Measurements from ENCODE around the gene ALDH8A1. TPM values are rescaled to one million over a fixed set of nuclear protein-coding genes. Genes with fewer than 3 reads are reported as not detected.

ALDH8A1 gene
- total RNA-seq, 1 donor from 2014 or later: 1.2 TPM

DNA sequence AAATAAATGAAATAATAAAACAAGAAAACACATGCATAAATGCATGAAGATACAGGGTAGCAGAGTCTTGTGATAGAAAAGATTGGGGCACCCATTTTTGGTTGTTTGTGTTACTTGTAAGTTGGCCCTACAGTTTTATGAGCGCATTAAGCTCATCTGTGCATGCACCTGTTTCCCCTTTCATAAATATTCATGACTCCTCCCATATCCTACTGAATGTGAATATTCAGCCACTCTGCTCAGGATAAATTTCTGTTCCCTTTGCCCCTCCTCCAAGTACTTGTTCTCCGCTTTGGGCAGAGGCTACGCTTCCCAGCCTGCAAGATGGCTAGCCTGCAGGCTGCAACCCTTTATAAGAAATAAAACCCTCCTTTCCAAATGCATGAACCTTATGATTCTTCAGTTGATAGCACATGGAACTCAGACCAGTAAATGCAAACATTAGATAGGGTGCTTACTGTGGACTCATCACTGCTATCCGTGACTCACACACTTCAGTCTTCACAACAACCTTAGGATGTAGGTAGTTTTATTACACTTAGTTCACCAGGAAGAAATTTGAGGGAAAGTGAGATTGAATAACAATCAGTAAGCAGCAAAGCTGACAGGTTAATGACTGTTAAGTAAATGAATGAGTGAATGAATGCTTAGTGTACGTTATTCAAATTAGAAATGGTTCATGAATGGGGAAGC is 15.0 kb downstream of the ALDH8A1 start:
- Histone ChIP-seq H3K27ac (no peak overlapping the region), H3K36me3 (no peaks in the 10 kb centered on the region), H3K4me1 (no peaks in the 10 kb centered on the region), H3K27me3 (no peaks in the 10 kb centered on the region), H3K4me3 (no peak overlapping the region), H3K9me3 (no peaks in the 10 kb centered on the region)
- DNase-seq (no peak), ATAC-seq (no peak)
- intact Hi-C loops (cut with DNase I): no loop called here
- TF ChIP-seq, protein P1, sequence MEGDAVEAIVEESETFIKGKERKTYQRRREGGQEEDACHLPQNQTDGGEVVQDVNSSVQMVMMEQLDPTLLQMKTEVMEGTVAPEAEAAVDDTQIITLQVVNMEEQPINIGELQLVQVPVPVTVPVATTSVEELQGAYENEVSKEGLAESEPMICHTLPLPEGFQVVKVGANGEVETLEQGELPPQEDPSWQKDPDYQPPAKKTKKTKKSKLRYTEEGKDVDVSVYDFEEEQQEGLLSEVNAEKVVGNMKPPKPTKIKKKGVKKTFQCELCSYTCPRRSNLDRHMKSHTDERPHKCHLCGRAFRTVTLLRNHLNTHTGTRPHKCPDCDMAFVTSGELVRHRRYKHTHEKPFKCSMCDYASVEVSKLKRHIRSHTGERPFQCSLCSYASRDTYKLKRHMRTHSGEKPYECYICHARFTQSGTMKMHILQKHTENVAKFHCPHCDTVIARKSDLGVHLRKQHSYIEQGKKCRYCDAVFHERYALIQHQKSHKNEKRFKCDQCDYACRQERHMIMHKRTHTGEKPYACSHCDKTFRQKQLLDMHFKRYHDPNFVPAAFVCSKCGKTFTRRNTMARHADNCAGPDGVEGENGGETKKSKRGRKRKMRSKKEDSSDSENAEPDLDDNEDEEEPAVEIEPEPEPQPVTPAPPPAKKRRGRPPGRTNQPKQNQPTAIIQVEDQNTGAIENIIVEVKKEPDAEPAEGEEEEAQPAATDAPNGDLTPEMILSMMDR (IDR thresholded peaks at IDR 0.05): no peak

GRCh38 chr6:134932535-134933470 is 17.1 kb downstream of the ALDH8A1 start:
- ATAC-seq (no peak), DNase-seq (no peak)
- H3K27ac ChIP-seq: no peak overlapping the region
- no peaks in the 10 kb centered on the region for H3K36me3 ChIP-seq
- TF ChIP-seq, protein P1 (IDR thresholded peaks at IDR 0.05): no peak
- H3K9me3 ChIP-seq: no peaks in the 10 kb centered on the region
- no peak overlapping the region for H3K4me3 ChIP-seq
- H3K4me1 ChIP-seq: no peaks in the 10 kb centered on the region
- H3K27me3 ChIP-seq: no peaks in the 10 kb centered on the region
- intact Hi-C loops (cut with DNase I): no loop called here

DNA sequence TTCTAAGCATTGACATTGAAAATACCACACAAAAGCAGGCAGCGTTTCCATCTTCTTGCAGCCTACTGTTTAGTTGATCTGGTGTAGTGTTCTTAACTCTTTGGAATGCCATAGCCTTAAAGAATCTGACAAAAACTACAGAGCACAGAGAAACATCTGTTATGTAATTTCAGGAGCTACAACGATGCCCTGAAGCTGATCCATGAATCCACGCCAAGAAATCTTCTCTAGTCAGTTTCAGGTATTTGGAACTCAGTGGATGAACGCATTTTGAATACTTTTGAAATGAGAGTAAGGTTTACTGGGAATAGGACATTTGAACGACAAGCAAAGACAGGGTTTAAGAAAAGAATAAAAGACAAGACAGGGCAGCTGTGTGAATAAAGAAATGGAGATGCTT is 17.8 kb downstream of the ALDH8A1 start:
- Histone ChIP-seq H3K36me3 (no peaks in the 10 kb centered on the region), H3K27ac (no peak overlapping the region), H3K4me3 (no peak overlapping the region), H3K4me1 (no peaks in the 10 kb centered on the region), H3K9me3 (no peaks in the 10 kb centered on the region), H3K27me3 (no peaks in the 10 kb centered on the region)
- TF ChIP-seq, protein P1 (IDR thresholded peaks at IDR 0.05): no peak
- no peak for ATAC-seq
- no peak for DNase-seq
- intact Hi-C loops (cut with DNase I): no loop called here

GRCh38 chr6:134930463-134930862 is 19.4 kb downstream of the ALDH8A1 start:
- intact Hi-C loops (cut with DNase I): no loop called here
- ATAC-seq: no peak
- H3K4me3 ChIP-seq: no peak overlapping the region

GRCh38 chr6:134928151-134928900 is 21.6 kb downstream of the ALDH8A1 start:
- no peak overlapping the region for H3K4me3 ChIP-seq
- no peak for DNase-seq
- H3K9me3 ChIP-seq: no peaks in the 10 kb centered on the region
- no peak overlapping the region for H3K27ac ChIP-seq
- intact Hi-C loops (cut with DNase I): no loop called here
- H3K4me1 ChIP-seq: no peaks in the 10 kb centered on the region
- TF ChIP-seq, protein P1 (IDR thresholded peaks at IDR 0.05): no peak
- H3K27me3 ChIP-seq: no peaks in the 10 kb centered on the region
- no peaks in the 10 kb centered on the region for H3K36me3 ChIP-seq
- ATAC-seq: no peak

More at GRCh38 chr6:134930463-134930862, 19.4 kb downstream of the ALDH8A1 start:
- Histone ChIP-seq H3K27ac (no peak overlapping the region), H3K27me3 (no peaks in the 10 kb centered on the region), H3K9me3 (no peaks in the 10 kb centered on the region), H3K4me1 (no peaks in the 10 kb centered on the region), H3K36me3 (no peaks in the 10 kb centered on the region)
- DNase-seq: no peak
- TF ChIP-seq, protein P1 (IDR thresholded peaks at IDR 0.05): no peak
